GM19455 (cell line): Measurements from ENCODE around the gene MARCHF3.
"Not testable (repeated sequence)": the region's sequence is repeated elsewhere in the genome, so short reads cannot be mapped to it uniquely, and the experiment has no call there.

Experiments
- ATAC-seq: cut with Tn5 transposase; IDR thresholded peaks from one replicate; pipeline ENCODE4 v1.9.1; 2021; ENCODE audit not compliant: unreplicated experiment

The MARCHF3 gene

DNA sequence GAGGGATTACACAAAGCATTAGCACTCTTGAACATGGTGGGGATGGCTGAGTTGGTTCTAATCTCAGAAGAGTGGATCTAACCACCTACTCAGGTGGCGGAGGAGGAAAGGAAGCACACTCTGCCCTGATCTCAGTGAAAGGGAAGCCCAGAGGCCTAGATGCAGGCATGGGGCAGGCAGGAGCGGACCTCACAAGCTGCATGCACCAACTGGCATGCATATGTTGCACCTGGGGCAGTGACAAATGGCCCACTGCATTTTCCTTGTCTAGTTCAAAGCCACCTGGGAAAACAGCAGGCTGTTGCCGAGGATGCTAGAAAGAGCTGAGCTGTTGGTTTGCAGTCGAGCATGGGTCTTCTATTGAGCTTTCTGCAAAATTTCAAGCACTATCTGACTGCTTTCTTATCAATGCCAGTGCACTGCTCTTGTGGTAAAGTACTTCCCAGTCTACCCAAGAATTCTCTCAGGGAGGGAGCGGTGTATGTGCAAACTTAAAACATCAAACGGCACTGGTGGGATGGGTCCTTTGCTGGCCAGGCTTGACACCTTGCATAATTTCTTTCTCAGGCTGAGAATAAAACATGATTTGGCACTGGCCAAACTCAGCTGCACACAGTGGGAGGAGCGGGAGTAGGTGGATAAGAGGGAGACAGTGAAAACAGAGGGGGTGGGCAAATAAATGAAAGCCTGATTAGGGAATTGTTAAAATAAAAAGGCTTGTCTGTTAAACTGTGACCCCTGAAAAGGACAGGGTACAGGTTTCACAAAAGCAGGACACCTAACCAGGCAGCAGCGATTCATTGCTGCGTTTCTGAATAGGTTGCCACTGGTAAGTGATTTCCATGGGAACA, 108.9 kb downstream of the MARCHF3 start:
- ATAC-seq: no peak

DNA sequence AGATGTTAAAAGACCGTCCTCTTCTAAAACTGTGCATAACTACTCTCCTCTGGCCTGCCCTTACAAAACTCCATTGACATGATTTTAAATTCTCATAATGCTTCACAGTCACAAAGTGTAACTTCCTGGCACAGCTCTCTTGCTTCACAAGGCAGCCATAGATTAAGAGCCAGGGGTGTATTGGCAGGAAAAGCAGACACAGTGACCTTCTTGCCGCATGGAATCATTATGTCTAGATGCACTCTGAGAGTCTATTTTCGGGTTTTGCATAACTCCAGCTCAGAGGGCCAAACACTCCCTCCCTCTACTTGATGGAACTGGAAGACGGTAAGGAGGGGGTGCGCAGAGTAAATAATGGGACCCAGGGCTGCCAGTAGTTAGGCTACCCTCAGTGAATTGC, 110.1 kb downstream of the MARCHF3 start:
- no peak for ATAC-seq

- no peak for ATAC-seq
These were observed 110.8 kb downstream of the MARCHF3 start for GRCh38 chr5:126919566-126919965.

DNA sequence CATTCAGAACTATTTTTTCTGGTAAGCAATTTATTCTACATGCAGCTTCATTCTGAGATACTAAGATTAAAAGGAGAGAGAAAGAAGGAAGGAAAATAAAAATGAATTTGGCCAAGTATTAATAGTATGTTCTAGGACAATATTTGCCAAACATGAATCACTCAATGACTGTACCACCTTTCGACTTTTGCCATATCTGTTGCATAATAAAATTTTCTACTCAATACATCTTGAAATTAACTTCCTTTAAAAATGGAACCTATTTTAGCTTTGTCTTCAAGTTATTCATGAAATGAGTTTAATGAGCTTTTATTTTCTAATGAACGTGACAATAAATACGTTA, 111.8 kb downstream of the MARCHF3 start:
- no peak for ATAC-seq

DNA sequence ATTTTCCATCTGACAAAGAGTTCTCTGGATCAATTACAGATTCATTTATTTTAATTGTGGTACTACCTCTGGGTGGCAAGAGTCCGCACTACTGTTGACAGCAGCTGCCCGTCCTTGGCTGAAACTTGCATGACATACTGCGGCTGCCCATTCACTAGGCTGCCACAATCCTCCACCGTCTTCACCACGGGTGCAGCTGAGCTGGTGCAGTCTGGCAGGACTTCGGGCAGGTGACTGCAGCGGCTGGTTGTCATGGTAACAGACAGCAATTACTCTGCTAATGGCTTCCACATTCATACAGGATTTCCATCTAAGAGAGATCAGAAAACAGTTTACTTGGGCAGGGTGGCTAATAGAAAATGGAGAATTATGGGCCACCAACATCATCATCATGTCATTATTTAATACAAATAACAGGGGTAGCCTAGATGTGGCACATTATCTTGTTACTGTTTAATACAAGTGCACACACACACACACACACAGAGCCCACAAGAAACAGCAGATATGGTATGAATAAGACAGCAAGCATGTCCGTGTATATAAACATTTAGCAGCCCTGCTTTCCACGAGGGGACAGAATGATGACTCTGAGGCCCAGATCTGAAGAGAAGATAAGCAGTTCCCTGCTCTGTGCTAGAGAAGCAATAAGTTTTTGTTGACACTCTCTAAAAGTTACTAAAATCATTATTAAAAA, 112.3 kb downstream of the MARCHF3 start:
- no peak for ATAC-seq

- no peak for ATAC-seq
These were observed 114.9 kb downstream of the MARCHF3 start for GRCh38 chr5:126915496-126915895.

DNA sequence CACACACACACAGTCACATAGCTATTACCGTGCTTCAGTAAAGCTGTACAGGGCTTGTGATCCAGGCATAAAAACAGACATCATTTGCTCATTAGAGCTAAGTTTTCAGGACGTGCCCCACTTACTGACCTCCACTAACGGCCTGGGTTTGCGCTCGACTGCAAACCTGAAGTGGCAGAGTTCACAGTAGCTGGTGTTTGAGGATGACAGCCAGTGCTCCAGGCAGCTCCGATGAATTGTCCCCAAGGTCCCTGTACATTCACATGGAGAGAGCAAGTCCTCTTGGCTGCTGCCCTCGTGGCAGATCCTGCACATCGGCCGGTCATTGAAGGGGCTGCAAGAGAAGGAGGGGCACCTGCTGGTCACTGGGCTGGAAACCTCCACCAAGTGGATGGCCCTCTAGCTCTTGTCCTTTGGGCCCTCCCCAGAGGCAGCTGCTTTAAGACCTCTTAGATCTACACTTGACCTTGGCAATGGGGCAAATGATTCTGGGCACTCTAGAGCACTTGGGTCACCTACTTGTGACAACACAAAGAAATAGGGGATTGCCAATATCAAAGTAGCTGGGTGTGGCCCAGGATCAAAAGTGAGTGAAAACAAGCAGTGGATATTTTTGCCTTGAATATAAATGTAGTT, 115.4 kb downstream of the MARCHF3 start:
- no peak for ATAC-seq

DNA sequence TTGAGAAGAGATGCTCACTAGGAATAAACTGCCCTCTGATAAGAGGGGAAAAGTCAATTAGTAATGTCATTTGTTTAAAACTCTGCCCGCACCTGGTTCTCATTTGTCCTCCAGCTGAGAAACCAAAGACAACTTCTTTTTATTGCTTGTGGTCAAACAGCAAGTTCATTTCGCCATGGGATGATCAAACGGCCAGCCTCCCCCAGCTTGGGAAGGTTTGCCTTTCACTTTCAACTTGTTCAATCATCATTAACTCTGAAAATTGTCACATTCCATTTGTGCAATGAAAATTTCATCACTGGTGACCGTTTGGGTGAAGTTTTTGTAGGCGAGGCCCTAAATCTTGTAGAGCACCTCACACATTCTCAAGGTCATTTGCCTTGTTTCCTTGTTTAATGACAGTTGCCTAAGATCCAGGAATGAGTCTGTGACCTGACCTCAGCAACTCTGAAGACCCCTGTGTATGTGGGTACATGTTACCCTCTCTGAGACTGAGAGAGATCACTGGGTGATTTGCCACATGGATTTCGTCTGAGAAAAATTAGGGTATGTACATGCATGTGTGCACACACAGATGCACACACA, 117.7 kb downstream of the MARCHF3 start:
- no peak for ATAC-seq

DNA sequence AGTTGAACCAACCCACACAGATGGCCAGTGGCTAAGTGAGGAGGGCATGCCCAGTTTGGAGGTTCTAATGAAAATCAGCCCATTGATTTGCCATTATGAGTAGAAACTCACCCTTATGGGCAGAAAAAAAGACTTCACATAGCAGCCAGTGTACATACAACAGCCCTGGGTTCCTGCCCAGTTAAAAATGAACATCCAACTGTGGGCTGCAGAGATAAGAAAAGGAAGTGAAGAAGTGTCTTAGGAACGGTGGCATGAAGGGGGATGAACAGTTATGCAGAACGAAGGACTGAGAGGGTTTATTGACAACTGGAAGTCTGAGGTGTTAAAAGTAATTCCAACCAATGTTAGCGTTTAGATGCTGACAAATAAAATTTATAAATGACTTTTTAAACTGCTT, 118.4 kb downstream of the MARCHF3 start:
- no peak for ATAC-seq

GRCh38 chr5:126909856-126910255, 120.5 kb downstream of the MARCHF3 start:
- ATAC-seq: no peak

DNA sequence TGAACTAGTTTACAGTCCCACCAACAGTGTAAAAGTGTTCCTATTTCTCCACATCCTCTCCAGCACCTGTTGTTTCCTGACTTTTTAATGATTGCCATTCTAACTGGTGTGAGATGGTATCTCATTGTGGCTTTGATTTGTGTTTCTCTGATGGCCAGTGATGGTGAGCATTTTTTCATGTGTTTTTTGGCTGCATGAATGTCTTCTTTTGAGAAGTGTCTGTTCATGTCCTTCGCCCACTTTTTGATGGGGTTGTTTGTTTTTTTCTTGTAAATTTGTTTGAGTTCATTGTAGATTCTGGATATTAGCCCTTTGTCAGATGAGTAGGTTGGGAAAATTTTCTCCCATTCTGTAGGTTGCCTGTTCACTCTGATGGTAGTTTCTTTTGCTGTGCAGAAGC, 126.0 kb downstream of the MARCHF3 start:
- ATAC-seq: not testable (repeated sequence)

DNA sequence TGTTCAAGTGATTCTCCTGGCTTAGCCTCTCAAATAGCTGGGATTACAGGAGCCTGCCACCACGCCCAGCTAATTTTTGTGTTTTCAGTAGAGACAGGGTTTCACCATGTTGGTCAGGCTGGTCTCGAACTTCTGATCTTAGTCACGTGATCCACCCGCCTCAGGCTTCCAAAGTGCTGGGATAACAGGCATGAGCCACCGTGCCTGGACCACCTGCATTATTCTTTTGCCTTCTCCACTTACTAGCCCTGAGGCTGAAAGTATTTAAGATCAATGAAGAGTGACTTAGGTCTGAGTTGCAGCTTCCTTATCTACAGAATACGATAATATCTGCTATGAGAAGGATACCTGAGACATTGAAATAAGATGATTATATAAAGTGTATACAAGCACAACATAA, 129.6 kb downstream of the MARCHF3 start:
- no peak for ATAC-seq

GRCh38 chr5:126899476-126899875, 130.9 kb downstream of the MARCHF3 start:
- ATAC-seq: no peak

DNA sequence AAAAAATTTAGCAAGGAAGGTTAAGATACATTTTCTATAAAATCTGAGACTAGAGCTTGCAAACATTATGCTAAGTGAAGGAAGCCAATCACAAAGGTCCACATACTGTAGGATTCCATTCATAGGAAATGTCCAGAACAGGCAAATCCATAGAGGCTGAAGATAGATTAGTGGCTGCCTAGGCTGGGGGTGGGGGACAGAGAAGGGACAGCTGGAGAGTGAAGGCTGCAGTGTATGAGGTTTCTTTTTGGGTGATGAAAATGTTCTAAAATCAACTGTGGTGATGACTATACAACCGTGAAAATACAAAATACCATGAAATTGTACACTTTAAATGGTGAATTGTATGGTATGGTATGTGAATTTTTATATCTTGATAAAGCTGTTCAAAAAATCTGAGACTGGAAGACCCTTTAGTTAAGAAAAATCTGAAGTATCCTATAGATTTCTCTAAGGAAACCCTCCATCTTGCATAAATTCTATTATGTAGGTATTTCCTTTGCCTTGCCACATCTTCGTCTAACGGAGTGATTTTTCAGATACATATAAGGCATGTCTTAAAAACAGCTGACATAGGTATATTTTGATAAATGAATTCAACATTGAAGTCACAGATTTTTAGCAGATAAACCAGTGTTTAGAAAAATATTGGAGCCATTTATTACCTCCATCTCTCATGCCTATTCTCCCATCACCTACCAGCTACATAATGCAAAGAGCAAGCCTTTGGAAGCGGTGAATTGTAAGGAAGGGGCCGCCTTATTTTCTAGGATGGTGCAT, 132.3 kb downstream of the MARCHF3 start:
- ATAC-seq: no peak

DNA sequence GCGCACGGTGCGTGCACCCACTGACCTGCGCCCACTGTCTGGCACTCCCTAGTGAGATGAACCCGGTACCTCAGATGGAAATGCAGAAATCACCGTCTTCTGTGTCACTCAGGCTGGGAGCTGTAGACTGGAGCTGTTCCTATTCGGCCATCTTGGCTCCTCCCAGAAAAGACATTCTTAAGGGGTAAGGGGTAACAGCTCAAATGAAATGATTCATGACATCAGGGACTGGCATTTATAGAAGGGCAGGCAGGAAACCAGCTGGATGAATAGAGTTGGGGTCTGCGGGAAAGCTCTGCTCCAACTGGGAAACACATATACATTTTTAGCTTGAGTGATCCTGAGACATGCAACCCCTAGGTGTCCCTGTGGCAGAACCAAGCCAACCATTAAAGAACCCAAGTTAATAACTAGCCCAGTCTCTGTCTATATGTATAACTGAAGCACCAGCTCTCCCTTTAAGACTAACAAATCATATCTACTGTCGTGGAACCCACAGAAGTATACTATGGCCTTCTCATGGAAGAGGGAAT, 134.1 kb downstream of the MARCHF3 start:
- no peak for ATAC-seq

- ATAC-seq: not testable (repeated sequence)
These were observed 134.6 kb downstream of the MARCHF3 start for GRCh38 chr5:126895712-126896111.

- not testable (repeated sequence) for ATAC-seq
These were observed 139.9 kb downstream of the MARCHF3 start for GRCh38 chr5:126890414-126890813.

DNA sequence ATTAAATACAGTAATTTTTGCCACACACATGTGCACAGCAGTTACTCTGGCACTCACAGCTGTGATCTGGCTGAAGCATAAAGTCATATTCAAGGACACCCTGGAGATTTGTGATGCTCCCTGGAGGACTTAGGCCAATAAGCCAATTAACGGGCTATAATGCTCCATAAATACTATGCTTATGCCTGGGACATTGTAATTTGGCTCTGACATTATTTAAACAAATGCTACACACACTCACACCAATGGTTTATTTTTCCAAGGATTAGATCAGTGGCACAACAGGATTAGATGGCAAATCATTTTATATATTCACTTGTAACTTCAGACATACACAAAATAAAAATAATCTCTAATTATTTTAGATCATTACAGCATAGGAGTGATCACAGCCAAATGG, 142.2 kb downstream of the MARCHF3 start:
- no peak for ATAC-seq

DNA sequence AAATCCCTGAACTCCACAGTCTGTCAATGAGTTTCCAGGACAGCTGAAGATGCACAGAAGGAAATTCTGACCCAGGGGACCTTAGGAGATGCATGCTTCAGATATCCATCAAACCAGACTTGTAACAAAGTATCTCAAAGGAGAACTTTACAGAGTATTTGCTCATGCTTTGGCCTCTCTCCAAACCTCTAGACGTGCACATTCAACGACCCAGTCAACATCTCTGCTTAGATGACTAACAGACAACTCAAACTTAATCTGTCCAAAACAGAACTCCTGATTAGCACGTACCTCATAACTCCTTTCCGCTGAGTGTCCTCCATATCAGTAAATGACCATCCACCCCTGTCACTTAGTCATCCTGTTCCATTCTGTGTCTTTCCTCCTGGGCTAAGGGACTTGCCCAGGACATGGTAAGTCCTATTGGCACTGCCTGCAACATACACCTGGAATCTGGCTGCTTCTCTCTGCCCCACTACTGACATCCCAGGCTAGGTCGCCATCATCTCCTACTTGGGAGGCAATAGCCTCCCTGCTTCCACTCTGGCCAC, 146.0 kb downstream of the MARCHF3 start:
- ATAC-seq: no peak

DNA sequence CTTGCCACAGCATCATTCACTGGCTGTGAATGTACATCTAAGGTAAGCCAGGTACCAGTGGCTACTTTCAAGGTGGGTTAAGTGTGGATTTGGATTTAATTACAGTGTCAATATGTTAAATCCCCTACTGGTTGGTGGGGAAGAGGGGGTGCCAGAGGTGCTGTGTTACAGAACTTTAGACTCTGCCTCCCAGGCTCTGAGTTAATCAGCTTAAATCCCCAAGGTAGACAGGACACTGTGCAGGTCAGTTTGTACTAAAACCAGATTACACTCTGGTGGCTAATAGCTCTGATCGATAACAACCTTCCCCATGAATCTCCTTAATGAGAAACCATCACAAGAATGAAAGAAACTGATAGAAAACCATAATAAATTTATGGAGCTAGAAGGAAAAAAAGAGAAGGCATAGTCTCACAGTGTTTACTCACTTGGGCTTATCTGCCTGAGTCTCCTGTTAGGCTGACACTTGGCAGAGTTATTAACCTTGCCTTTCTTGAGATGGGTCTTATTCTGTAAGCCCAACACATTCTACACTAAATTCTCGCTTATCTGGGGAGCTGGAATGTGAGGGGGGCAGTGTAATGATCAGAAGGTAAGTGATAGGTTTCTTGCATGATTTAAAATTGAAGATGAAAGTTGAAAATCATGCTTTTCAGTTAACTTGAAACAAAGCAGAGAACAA, 146.7 kb downstream of the MARCHF3 start:
- no peak for ATAC-seq
